ENCODE results near the gene OR8B8.
"Not testable (repeated sequence)": the region's sequence is repeated elsewhere in the genome, so short reads cannot be mapped to it uniquely, and the experiment has no call there.

- TF ChIP-seq CTCF (conservative IDR thresholded peaks at IDR 0.05; ENCODE audit: low read length); EZH2phosphoT487 (IDR thresholded peaks at IDR 0.05; ENCODE audit: borderline replicate concordance, low read depth, low read length): not testable (repeated sequence)
Measured at GRCh38 chr11:124403186-124403585, 42.3 kb downstream of the OR8B8 start.

Data from OCI-LY7 (cell line).